ENCODE results near the gene SEMA3F. TPM values are rescaled to one million over a fixed set of nuclear protein-coding genes. Genes with fewer than 3 reads are reported as not detected.
"Not testable (repeated sequence)": the region's sequence is repeated elsewhere in the genome, so short reads cannot be mapped to it uniquely, and the experiment has no call there.

Gene SEMA3F
- total RNA-seq, 4 donors from 2014 or later: 10.5 to 33.1 (median 12.9) TPM

DNA sequence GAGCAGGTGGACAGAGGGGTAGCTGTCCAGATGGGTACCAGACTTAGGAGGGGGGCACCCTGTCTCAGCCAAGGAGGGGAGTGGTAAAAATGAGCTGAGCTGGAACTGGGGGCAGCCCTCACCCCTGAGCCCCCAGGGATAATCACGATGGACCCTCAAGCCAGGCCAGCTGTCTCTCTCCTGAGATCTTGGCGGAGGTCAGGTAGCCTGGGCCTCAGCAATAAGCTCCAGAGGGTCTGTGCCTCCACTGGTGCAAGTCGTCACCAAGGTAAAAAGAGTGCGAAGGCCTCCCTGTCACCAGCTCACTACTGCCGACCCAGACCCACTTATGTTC lies 55.0 kb downstream of the SEMA3F start:
- Histone ChIP-seq H3K27ac (no peak overlapping the region), H3K4me3 (no peak overlapping the region), H3K27me3 (peaks cover 2 to 8% of the 10 kb centered on the region in 2 donors), H3K4me1 (peaks cover 0 to 7% of the 10 kb centered on the region in 2 donors), H3K9me3 (no peaks in the 10 kb centered on the region), H3K36me3 (no peaks in the 10 kb centered on the region)
- TF ChIP-seq, protein P1, sequence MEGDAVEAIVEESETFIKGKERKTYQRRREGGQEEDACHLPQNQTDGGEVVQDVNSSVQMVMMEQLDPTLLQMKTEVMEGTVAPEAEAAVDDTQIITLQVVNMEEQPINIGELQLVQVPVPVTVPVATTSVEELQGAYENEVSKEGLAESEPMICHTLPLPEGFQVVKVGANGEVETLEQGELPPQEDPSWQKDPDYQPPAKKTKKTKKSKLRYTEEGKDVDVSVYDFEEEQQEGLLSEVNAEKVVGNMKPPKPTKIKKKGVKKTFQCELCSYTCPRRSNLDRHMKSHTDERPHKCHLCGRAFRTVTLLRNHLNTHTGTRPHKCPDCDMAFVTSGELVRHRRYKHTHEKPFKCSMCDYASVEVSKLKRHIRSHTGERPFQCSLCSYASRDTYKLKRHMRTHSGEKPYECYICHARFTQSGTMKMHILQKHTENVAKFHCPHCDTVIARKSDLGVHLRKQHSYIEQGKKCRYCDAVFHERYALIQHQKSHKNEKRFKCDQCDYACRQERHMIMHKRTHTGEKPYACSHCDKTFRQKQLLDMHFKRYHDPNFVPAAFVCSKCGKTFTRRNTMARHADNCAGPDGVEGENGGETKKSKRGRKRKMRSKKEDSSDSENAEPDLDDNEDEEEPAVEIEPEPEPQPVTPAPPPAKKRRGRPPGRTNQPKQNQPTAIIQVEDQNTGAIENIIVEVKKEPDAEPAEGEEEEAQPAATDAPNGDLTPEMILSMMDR (IDR thresholded peaks at IDR 0.05): no peak
- no peak for TF ChIP-seq POLR2A (IDR thresholded peaks at IDR 0.05)
- intact Hi-C loops (cut with DNase I; ENCODE audit: low total_unique reads): no loop called here
- no peak for DNase-seq

DNA sequence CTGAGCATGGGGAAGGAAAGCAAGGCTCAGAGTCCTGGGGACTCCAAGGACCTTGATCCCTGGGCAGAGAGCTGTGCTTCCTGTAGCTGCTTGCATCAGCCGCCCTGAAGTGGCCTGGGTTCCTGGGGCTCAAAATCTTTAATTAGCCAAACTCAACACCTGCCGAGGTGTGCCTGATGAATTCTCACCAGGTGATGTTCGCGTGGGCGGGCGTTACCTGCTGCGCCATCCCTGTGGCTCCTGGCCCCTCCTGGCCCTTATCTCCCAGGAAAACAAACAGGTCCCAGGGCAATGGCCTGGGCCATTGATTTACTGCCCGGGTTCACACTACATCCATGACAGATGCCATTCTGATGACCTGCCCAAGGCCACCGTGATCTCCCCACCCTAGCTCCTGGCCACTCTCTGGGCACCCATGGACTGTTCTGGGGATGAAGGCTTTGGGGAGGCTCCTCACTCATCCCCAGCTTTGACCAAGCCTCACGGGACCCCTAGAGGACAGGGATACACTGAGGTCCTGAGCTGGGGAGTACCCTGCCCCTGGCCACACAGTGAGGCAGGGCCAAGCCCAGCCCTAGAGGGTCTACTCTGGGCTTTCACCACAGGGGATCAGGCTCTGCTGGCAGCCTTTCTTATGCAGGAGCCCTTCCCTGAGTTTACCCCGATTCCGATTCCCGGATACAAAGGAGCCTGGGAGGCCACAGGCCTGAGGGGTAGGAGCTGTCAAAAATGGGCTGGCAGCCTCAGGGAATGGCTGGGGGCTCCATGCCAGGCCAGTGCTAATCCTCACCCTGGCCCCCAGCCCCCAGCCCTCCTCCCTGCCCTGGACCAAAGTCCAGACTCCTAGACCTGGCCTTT lies 55.6 kb downstream of the SEMA3F start:
- peaks cover 0 to under 1% of the 10 kb centered on the region in 2 donors for H3K4me1 ChIP-seq
- peaks cover 0 to 3% of the 10 kb centered on the region in 2 donors for H3K27me3 ChIP-seq
- no peak overlapping the region for H3K4me3 ChIP-seq
- no peak for DNase-seq
- intact Hi-C loops (cut with DNase I; ENCODE audit: low total_unique reads): no loop called here
- H3K36me3 ChIP-seq: no peaks in the 10 kb centered on the region
- H3K27ac ChIP-seq: no peak overlapping the region
- no peaks in the 10 kb centered on the region for H3K9me3 ChIP-seq
- TF ChIP-seq, protein P1 (IDR thresholded peaks at IDR 0.05): no peak
- no peak for TF ChIP-seq POLR2A (IDR thresholded peaks at IDR 0.05)

DNA sequence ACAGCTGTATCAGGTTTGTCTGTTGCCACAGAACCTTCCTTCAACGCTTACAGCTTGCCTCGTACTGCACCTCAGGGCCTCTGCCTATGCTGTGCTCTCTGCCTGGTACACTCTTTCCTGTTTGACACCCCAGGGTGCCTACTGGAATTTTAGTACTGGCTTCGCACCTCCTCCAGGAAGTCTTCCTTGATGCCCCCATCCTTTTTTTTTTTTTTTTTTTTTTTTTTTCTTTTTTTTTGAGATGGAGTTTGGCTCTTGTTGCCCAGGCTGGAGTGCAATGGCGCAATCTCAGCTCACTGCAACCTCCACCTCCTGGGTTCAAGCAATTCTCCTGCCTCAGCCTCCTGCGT lies 56.2 kb downstream of the SEMA3F start:
- H3K36me3 ChIP-seq; H3K27me3 ChIP-seq; H3K27ac ChIP-seq; H3K4me3 ChIP-seq; DNase-seq; H3K9me3 ChIP-seq; intact Hi-C loops (cut with DNase I; ENCODE audit: low total_unique reads); H3K4me1 ChIP-seq: not testable (repeated sequence)

DNA sequence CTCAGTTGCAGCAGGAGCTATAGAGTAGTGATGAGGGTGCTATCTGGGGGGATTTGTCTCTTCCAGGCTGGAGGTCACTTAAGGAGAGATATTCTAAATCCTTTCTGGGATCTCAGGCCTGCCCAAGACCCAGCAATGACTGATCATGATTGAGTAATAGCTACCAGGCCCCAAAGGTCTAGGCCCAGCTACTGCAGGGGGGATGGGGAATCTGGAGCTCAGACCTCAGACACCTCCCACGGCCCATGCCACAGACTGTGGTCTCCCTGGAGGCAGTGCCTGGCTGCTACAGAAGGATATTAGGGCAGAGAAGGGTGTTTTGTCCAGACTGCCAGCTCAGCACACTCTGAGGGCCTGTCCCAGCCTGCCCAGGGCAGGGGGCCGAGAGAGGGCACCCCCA lies 56.8 kb downstream of the SEMA3F start:
- Histone ChIP-seq H3K4me1 (no peaks in the 10 kb centered on the region), H3K4me3 (no peak overlapping the region), H3K27me3 (no peaks in the 10 kb centered on the region), H3K9me3 (no peaks in the 10 kb centered on the region), H3K36me3 (no peaks in the 10 kb centered on the region), H3K27ac (no peak overlapping the region)
- DNase-seq: no peak
- intact Hi-C loops (cut with DNase I; ENCODE audit: low total_unique reads): no loop called here
- no peak for TF ChIP-seq POLR2A (IDR thresholded peaks at IDR 0.05)
- TF ChIP-seq, protein P1 (IDR thresholded peaks at IDR 0.05): no peak

DNA sequence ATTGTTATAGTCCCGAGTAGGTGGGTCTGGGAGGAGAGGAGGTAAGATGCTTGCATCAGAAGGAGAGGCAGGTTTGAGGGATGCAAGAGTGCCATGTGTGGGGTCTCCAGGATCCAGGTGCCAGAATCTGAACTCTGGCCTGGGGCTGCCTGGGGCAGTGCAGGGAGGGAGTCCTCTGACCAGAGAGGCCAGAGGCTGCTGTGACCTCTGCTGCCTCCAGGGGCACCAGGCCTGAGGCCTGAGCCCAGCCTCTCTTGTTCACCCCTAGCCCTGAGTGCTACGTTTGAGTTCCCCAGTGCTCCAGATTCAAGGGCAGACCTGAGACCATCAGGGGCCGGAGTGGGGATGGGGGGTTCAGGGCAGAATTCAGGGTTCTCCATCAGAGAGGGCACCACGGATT lies 57.4 kb downstream of the SEMA3F start:
- intact Hi-C loops (cut with DNase I; ENCODE audit: low total_unique reads): no loop called here

More for the DNA sequence above, 57.4 kb downstream of the SEMA3F start:
- no peaks in the 10 kb centered on the region for H3K27me3 ChIP-seq
- H3K27ac ChIP-seq: no peak overlapping the region
- H3K4me3 ChIP-seq: no peak overlapping the region
- DNase-seq: no peak
- TF ChIP-seq, protein P1 (IDR thresholded peaks at IDR 0.05): no peak
- no peak for TF ChIP-seq POLR2A (IDR thresholded peaks at IDR 0.05)
- H3K9me3 ChIP-seq: no peaks in the 10 kb centered on the region
- H3K36me3 ChIP-seq: no peaks in the 10 kb centered on the region
- H3K4me1 ChIP-seq: no peaks in the 10 kb centered on the region
